Fibroblast of peridontal ligament (primary cell): Measurements from ENCODE around the gene LUC7L2.
"Not testable (repeated sequence)": the region's sequence is repeated elsewhere in the genome, so short reads cannot be mapped to it uniquely, and the experiment has no call there.

Experiments
- DNase-seq: peaks from one replicate; pipeline ENCODE4 v3.0.0-alpha.2; 2010; ENCODE audit errors: extremely low read depth

LUC7L2 gene

DNA sequence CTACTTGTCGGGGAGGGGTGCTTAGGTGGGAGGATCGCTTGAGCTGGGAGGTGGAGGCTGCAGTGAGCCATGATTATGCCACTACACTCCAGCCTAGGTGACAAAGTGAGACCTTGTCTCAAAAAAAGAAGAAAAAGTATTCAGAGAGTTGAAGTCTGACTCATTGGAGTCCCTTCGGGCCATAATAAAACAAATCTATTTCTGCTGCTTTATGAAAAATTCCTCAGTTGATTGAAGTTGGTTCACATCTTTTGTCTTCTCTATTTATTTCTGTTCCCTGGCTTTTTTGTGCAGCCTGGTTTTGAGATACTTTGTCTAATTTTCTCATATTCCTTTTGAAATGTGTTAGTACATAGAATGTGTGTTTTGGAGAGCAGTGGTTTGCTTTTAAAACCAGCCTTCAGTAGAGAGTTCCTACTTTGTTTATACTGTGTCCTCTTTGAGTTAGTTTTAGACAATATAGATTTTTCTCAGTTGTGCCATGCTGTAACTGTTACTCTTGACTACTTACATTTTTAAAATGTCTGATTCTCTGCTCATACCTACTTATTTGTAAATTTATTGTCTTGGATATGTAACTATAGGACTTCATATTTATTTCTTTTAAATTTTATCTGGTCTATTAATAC is 36.7 kb downstream of the LUC7L2 start:
- DNase-seq: peak; percentile 44

DNA sequence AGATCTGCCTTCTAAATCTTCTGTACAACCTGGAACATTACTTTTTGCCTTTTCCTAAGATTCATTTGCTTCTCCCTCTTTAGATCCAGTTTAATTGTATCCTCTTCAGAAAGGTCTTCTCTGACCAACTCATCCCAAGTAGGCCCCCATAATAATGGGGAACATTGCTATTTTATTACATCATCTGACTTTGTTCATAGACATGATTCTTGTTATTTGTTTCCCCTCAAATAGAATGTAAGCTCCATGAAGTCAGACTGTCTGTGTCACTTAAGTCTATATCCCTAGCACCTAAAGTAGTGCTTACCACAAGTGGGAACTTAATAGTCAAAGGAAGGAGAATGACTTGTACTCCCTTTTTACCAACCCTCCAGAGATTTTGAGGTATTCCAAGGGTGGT is 37.5 kb downstream of the LUC7L2 start:
- DNase-seq: no peak

DNA sequence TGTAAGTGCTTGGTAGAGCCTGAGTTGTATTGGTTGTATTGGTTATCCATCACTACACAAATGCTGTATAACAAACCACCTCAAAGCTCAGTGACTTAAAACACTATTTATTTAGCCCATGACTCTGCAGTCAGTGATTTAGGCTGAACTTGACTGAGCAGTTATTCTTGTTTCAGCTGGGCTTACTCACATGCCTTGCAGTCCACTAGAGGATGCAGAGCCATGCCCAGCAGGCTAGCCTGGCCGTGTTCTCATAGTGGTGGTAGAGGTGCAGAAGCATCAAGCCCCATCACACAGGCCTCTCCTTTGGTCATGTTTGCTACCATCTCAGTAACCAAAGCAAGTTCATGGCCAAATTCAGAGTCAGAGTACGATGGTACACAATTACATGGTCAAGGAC is 43.9 kb downstream of the LUC7L2 start:
- no peak for DNase-seq

DNA sequence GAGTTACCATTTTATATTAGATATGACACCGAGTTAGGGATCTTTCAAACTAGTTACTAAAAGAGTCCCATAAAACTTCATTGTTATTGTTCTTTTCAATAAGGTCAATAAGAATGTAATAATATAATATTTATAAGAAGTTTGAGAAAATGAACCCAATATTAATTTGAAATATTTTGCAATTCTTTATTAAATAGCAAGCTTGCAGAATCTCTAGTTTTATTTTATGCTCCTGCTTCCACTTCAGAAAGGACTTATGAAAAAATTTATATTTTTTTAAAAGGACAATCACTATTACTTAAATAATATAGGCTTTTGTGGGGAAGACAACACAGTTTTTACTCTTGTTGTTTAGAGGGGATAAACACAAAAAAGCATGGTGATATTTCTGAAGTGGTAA is 47.9 kb downstream of the LUC7L2 start:
- no peak for DNase-seq

DNA sequence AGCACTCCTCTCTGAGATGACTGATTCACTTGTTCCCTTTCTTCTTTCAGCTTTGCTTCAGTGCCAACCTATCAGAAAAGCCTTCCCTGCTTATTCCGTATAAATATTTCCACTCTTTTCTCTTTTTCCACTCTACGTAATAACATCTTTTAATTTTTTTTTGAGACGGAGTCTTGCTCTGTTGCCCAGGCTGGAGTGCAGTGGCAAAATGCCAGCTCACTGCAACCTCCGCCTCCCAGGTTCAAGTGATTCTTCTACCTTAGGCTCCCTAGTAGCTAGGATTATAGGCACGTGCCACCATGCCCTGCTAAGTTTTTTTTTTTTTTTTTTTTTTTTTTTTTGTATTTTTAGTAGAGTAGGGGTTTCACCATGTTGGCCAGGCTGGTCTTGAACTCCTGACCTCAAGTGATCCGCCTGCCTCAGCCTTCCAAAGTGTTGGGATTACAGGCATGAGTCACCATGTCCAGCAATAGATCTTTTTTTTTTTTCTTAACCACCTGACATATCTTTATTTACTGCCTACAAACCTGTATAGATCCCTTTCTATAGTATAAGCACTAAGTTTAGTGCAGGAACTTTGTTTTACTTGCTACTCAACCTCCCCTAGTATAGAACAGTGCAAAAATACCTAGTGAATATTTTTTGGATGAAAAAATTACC is 55.2 kb downstream of the LUC7L2 start:
- not testable (repeated sequence) for DNase-seq

DNA sequence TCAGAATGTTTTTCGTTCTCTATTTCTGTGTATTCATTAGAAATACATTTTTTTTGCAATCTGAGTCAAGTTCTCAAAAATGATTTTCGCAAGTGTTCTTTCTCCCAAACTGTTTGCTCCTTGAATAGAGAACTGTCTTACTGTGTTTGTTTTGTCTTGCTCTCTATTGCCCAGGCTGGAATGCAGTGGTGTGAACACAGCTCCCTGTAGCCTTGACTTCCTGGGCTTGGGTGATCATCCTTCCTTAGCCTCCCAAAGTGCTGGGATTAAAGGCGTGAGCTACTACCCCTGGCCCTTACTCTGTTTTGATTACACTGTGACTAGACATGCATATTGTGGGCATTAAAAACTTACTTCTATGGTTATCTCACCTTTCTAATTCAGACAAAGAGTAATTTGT is 56.7 kb downstream of the LUC7L2 start:
- DNase-seq: no peak

DNA sequence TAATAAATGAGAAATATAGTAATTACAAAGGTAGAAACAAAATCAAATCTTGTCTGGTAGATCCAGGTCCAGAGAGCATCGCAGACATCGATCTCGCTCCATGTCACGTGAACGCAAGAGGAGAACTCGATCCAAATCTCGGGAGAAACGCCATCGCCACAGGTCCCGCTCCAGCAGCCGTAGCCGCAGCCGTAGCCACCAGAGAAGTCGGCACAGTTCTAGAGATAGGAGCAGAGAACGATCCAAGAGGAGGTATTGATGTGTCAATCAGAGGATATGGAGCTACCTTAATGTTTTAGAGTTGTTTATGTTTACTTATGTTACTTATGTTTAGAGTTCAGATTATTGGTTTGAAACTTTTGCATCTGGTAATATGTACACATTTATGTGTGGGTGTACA is 57.8 kb downstream of the LUC7L2 start:
- no peak for DNase-seq

DNA sequence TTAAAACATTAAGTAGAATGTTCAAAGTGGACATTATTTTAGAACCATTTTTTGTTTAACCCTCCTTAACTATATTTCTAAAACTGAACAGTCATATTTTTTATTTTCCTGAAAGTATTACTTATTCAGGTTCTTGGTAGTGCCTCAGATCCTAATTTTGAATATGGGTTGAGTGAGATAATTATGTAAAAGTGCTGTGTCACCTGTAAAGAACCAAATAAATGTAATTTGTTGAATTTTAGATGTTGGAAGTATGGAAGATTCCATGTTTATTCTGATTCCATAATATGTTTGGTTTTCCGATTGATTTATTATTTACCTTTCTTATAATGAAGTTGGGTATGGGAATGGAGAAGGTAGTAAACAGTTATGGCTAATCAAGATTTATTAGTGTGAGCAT is 61.4 kb downstream of the LUC7L2 start:
- no peak for DNase-seq

DNA sequence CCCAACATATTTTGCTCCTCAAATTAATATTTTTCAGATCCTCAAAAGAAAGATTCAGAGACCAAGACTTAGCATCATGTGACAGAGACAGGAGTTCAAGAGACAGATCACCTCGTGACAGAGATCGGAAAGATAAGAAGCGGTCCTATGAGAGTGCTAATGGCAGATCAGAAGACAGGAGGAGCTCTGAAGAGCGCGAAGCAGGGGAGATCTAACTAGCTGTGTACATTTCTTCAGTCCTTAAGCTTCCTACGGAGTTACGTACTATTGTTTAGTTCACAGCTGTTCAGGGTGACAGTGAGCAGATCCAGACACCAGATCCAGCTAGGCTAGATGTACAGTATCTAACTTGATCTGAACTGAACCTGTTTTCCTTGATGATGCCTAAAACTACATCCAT is 62.4 kb downstream of the LUC7L2 start:
- no peak for DNase-seq

DNA sequence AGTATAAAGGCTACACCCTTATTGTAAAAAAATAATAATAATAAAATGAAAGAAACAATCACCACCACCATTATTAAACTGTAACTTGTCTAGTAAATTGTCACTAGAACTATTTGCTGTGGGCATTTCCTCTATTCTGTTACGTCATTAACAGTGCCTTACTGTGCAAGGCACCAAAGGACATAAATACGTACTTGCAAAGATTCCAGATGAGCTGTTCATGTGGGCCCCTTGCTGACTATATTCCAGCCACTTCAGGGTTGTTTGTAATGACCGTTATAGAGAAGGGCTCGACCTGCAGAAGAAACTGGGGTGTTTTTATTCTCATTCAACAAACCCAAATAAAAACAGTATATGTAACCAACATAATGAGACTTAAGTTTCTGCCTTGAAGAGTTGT is 63.4 kb downstream of the LUC7L2 start:
- no peak for DNase-seq

DNA sequence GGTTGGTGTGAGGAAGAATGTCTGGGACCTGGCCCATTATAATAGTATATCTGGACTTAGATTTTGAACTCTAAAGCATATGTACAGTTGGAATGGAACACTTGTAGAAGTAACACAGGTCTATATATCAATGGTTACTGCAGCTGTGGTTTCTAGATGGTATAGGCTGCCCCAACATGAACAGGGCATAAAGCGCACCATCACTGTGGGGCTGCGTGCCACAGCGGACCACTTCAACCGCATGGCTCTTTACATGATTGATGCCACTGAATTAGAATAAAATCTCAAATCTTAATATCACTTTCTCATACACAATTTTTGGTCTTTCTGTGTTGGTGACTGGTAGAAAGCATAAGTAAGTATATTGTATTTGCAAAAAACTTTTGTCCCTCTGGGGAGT is 64.3 kb downstream of the LUC7L2 start:
- DNase-seq: no peak

DNA sequence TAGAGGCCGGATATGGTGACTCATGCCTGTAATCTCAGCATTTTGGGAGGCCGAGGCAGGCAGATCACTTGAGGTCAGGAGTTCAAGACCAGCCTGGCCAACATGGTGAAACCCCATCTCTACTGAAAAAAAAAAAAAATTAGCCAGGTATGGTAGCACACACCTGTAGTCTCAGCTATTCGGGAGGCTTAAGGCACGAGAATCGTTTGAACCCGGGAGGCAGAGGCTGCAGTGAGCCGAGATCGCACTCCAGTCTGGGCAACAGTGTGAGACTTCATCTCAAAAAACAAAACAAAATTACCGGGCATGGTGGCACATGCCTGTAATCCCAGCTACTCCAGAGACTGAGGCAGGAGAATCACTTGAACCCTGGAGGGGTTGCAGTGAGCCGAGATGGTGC is 66.0 kb downstream of the LUC7L2 start:
- DNase-seq: not testable (repeated sequence)

DNA sequence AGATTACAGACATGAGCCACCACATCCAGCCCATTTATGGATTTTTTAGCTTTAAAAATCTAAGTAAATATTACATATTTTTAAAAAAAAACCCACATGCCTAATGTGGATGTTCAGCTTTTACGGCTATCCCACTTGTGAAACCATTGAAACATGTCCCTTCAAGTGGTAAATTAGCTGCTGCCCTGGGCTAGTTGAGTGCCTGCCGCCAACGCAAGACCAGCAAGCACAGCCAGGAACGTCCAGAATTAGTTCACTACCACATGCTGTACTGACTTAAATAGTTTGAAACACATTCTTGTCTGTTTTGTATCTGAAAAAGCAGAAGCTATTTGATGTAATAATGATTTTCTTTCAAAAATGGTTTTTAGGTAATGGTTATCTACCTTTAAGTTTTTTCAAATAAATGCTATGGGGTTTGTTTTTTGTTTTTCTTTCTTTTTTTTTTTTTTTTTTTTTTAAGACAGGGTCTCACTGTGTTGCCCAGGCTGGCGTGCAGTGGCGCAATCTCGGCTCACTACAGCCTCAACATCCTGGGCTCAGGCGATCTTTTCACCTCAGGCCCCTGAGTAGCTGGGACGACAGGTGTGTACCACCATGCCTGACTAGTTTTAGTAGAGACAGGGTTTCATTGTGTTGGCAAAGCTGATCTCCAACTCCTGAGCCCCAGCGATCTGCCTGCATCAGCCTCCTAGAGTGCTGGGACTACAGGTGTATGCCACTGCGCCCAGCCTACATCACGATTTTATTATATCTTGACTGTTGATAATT is 66.7 kb downstream of the LUC7L2 start:
- DNase-seq: no peak

DNA sequence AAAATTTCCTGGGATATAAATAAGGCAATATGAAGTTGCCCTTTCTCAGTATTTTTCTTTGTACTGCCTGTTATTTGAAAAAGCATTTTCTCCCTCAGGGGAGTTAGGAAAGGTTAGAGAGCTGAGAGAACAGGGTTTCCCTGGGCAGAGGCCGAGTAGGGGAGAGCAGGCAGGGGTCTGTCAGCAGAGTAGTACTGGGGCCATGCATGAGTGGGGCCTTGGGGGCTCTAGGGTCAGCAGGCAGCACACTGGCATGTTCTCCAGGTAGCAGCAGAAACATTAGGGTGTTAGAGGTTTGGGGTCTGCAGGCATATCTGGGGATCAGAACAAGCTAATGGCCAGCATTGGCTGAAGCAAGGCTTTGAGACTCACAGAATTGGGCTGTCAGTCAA is 67.3 kb downstream of the LUC7L2 start:
- no peak for DNase-seq

DNA sequence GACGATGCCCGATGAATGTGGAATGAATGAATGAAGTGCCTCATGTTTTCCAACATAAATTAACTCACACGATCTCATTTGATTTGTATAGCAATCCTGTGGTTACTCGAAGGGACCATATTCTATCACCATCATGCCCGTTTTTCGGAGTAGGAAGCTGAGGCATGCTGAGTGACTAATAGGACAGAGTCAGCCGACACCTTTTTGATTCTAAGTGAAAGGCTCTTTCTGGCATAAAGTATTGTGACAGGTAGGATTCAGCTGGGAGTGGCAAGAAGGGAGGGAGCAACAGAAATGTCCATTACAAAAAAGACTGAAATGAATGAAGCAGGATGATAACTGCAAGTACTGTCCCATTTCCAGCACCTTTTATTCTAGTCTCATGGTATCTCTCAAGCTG is 68.1 kb downstream of the LUC7L2 start:
- no peak for DNase-seq

DNA sequence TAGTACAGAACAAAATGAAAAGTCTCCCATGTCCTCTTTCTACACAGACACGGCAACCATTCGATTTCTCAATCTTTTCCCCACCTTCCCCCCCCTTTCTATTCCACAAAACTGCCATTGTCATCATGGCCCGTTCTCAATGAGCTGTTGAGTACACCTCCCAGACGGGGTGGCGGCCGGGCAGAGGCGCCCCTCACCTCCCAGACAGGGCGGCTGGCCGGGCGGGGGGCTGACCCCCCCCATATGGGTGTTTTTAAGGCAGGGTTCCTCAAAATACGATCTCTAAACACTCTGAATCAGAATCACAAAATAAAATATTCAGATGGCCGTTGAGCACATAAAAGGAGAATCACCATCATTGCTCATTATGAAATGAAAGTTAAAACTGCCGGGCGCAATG is 70.0 kb downstream of the LUC7L2 start:
- not testable (repeated sequence) for DNase-seq

DNA sequence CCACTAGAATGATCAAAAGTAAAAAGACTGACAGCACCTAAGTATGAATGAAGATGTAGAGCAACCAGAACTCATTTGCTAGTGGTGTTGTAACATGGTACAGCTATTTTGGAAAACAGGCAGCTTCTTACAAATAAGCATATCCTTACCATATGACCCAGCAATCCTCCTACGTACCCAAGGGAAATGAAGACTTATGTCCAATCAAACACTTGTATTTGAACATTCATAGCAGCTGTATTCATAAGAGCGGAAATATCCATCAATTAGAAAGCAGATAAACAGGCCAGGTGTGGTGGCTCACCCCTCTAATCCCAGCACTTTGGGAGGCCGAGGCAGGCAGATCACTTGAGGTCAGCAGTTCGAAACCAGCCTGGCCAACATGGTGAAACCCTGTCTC is 70.7 kb downstream of the LUC7L2 start:
- peak; percentile 9 for DNase-seq

DNA sequence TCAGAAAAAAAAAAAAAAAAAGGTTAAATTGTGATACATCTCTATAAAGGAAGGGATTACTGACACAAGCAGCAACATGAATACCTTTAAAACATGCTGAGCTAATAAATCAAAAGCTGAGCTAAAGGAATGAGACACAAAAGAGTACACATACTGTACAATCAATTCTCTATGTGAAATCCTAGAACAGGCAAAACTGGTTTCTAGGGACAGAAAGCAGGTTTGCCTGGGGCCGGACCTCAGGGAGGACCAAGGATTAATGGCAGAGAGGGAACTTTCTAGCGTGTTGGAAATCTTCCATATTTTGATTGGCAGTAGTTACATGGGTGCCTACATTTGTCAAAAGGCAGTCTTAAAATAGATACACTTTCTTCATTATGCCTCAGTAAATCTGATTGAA is 71.3 kb downstream of the LUC7L2 start:
- DNase-seq: no peak

DNA sequence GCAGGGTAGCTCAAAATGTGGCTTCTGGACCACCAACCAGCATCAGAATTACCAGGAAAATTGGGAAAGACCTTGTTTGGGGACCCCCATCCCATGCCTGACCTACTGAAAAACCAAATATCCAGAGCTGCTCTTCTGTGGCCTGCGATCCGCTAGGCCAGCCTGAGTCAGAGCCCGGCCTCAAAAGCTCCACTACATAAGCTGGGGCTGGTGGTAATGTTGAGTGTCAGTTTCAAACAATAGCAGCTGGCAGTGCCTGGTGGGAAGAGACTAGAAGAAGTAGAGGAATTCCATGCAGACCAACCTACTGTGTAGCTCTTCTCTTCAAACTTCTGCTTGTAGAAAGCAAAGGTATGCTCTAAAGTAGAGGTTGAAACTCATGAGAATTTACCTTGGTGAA is 71.8 kb downstream of the LUC7L2 start:
- no peak for DNase-seq

DNA sequence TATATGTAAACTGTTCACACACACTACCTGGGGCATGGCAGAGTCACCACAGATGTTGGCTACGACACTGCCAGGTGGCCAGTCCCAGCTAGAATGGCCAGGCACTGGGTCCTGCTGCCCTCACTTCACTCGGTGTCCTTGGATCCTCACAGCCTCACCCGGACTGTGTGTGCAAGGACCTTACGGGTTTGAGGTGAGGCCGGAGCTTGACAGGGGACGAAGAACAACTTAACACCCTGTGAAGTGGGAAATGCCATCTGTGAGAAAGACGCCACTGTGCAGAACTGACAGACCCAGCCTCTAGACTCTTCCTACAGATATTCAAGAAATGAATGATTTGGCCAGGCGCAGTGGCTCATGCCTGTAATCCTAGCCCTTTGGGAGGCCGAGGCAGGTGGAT is 77.1 kb downstream of the LUC7L2 start:
- DNase-seq: no peak

DNA sequence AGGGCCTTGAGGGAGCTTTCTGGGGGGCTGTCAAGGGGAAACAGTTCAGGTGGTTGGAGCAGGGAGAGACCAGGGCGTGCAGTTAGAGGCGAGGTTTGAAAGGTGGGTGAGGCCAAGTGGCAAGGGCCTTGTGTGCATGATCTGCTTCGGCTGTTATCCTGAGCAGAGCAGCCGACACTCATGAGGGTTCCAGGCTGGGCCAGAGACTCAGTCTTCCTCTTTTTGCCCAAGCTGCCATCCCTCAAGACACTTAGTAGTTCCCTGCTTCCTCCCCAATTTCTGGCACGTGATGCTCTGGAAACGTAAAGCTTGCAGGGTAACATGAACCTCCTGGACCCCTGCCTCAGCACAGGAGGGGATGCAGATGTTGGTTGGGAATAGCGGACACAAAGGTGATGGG is 79.7 kb downstream of the LUC7L2 start:
- DNase-seq: no peak

DNA sequence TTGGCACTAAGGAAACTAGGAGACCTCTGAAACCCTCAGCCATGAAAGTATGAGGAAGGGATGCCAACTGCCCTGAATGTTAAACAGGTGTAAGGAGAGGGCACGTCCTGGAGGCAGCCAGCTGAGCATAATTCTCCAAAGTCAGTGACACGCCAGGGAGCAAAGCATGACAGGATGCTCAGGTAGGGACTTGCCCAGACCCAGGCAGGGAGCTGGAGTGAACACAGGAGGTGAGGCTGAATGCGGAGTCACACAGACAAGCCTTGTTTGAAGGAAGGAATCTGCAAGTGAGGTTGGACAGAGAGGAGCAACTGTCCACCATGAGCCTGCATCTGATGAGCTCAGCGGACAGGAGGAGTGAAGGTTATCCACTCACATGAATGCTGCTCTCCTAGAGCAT is 82.3 kb downstream of the LUC7L2 start:
- DNase-seq: no peak
